Measurements from ENCODE around the gene ITGA7. TPM values are rescaled to one million over a fixed set of nuclear protein-coding genes. Genes with fewer than 3 reads are reported as not detected.

Gene ITGA7
- total RNA-seq, 4 donors from 2014 or later = 9.5 to 20.6 (median 15.8) TPM

DNA sequence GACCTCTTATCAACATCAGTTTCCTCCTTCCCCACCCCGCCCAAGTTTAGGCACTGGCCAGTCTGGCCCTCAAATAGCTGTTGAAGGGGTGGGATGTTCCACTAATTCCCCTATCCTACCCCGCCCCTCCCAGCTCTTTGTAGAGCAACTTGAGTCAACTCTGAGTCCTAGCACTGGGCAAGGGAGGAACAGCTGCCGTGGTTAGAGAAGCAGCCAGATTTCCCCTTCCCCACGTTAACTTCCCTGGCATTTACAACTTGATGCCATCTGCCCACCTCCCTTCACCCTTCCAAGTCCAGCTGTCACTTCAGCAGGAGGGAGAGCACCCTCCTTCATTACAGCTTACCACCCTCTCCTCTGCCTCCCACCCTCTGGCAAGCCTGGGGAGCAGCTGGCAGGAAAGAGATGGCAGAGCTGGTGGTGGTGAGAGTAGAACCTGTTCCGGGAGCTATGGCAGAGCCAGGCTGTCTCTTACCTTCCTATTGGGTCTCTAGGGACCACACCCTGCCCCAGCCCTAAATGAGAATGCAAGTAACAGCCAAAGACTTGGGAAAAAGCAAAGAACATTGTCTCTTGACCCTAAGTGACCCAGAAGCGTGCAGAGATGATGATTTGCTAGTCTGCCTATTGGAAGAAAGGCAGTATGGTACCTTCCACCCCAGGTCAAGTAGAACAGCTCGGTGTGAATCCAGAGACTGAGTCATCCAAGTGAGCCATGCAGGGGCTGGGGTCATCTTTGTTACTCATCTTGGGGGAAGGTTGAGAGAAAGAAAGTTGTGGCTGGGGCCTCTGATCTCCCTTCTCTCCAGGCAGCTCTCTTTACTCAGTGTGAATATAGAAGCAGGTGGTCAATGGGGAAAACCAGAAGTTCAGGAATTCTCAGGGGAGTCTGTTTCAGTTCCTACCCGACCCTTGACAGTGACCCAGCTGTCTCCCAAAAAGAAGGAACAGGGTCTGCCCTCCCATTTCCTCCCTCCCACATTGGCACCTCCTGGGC is 9.6 kb upstream of the ITGA7 start:
- peaks cover 76% of the 10 kb centered on the region for H3K4me1 ChIP-seq
- TF ChIP-seq EP300 (IDR thresholded peaks at IDR 0.05) = no peak
- TF ChIP-seq POLR2AphosphoS5 (IDR thresholded peaks at IDR 0.05) = no peak
- TF ChIP-seq POLR2A (IDR thresholded peaks at IDR 0.05) = no peak
- TF ChIP-seq, protein P1, sequence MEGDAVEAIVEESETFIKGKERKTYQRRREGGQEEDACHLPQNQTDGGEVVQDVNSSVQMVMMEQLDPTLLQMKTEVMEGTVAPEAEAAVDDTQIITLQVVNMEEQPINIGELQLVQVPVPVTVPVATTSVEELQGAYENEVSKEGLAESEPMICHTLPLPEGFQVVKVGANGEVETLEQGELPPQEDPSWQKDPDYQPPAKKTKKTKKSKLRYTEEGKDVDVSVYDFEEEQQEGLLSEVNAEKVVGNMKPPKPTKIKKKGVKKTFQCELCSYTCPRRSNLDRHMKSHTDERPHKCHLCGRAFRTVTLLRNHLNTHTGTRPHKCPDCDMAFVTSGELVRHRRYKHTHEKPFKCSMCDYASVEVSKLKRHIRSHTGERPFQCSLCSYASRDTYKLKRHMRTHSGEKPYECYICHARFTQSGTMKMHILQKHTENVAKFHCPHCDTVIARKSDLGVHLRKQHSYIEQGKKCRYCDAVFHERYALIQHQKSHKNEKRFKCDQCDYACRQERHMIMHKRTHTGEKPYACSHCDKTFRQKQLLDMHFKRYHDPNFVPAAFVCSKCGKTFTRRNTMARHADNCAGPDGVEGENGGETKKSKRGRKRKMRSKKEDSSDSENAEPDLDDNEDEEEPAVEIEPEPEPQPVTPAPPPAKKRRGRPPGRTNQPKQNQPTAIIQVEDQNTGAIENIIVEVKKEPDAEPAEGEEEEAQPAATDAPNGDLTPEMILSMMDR (IDR thresholded peaks at IDR 0.05) = no peak
- WGBS = 36% methylated on average over 7 of the region's 8 CpGs
- peak overlapping the region; percentile 80 for H3K4me3 ChIP-seq
- H3K36me3 ChIP-seq = peaks cover 3% of the 10 kb centered on the region
- H3K9me3 ChIP-seq = no peaks in the 10 kb centered on the region
- no peak for DNase-seq (ENCODE audit: low spot score in 2 of 2)
- no peaks in the 10 kb centered on the region for H3K27me3 ChIP-seq
- H3K27ac ChIP-seq = peak overlapping the region; percentile 96

DNA sequence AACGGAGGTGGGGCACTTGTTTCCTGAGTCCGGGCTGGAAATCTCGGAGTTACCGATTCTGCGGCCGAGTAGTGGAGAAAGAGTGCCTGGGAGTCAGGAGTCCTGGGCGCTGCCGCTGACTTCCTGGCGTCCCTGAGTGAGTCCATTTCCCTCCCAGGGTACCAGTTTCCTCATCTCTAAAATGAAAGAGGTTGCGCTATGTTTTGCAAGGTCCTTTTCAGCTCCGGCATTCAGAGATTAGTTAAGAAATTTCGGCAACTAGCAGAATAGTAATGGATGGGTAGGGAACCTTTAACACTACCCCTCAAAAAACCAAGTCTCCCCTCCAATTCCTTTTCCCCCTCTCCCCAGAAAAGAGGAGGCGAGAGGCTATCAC is 8.9 kb upstream of the ITGA7 start:
- TF ChIP-seq POLR2AphosphoS5 (IDR thresholded peaks at IDR 0.05) (no peak), EP300 (IDR thresholded peaks at IDR 0.05) (no peak), POLR2A (IDR thresholded peaks at IDR 0.05) (no peak)
- TF ChIP-seq, protein P1 (IDR thresholded peaks at IDR 0.05) = no peak

DNA sequence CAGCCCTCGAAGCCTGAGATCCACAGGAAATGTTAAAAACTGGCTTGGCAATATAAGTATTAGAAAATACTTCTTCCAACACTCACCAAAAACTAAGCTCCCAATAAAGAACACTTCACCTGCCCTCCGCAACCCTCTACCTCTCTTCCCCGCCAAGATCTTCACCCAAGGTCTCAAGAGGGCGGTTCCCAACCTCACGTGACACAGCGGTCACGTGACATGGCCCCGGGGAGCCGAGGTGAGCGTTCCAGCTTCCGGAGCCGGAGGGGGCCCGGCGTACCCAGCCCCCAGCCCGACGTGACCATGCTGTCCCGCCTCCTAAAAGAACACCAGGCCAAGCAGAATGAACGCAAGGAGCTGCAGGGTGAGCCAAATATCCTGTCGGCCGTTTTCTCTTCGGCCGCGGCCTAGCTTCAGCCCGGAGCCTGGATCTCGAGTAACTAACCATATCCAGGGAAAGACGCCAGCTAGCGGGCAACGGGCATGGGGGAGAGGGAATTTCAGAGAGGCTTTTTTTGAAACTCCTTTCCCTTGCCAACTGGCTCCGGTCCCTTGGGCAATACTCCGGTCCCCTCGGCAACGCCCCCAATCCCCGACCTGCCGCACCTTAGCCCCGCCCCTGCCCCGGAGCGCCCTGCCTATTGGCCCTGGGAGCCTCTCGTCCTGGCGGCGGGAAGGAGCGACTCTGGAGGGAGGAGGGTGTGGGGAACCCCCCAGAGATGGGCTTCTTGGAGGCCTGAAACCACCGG is 8.3 kb upstream of the ITGA7 start, which contains the start of gene BLOC1S1:
BLOC1S1 (plus strand) TSS at position 214 of the 749 bp plus-strand sequence; CDS start at position 220, 6 bp downstream.
- Histone ChIP-seq H3K9me3 (no peaks in the 10 kb centered on the region), H3K4me1 (peaks cover 71% of the 10 kb centered on the region), H3K36me3 (peaks cover 3% of the 10 kb centered on the region), H3K27me3 (no peaks in the 10 kb centered on the region), H3K27ac (peak within 1 kb of the TSS; percentile 96), H3K4me3 (peak within 1 kb of the TSS; percentile 80)
- TF ChIP-seq POLR2AphosphoS5 (IDR thresholded peaks at IDR 0.05) (peak in 2 of 3 donors; percentile 90 to 97), EP300 (IDR thresholded peaks at IDR 0.05) (no peak)
- TF ChIP-seq, protein P1 (IDR thresholded peaks at IDR 0.05) = peak in 1 of 2 donors; percentile 2
- peak; percentile 96 to 97 for DNase-seq (ENCODE audit: low spot score in 2 of 2)
- 2% methylated on average over 21 of the region's 42 CpGs for WGBS

More for the DNA sequence above, 8.9 kb upstream of the ITGA7 start:
- DNase-seq (ENCODE audit: low spot score in 2 of 2) = no peak
- Histone ChIP-seq H3K4me3 (peak overlapping the region; percentile 80), H3K9me3 (no peaks in the 10 kb centered on the region), H3K27me3 (no peaks in the 10 kb centered on the region), H3K27ac (peak overlapping the region; percentile 96), H3K36me3 (peaks cover 3% of the 10 kb centered on the region), H3K4me1 (peaks cover 77% of the 10 kb centered on the region)
- WGBS = 5% methylated on average over 12 of the region's 13 CpGs

DNA sequence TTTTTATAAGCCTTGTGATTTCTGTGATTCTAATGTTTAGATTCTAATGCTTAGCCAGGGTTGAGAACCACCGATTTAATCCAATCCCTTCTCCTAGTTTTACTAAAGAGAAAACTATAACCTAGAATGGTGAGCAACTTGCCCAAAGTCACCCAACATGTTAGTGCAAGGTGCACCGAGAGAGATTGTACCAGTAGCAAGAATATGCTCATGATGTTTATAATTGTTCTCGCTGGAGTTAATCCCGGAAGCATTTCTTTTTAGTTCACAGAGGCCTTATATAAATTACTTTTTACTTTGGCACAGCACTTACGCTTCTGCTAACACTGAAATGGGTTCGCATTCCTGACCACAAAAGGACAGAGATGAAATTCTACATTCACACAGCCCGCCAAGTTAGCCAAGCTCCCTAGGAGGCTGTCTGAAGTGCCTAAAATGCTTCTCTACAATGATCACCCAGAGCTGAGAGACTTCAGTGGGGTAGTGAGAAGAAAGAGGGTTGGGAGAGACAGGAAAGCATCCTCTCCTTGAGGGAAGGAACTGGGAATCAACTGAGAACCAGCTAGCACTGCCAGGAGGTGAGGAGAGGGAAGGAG is 7.6 kb upstream of the ITGA7 start:
- Histone ChIP-seq H3K4me3 (peak overlapping the region; percentile 80), H3K27ac (peak overlapping the region; percentile 96), H3K4me1 (peaks cover 64% of the 10 kb centered on the region), H3K27me3 (no peaks in the 10 kb centered on the region), H3K9me3 (no peaks in the 10 kb centered on the region), H3K36me3 (peaks cover 3% of the 10 kb centered on the region)
- TF ChIP-seq POLR2A (IDR thresholded peaks at IDR 0.05) (no peak), POLR2AphosphoS5 (IDR thresholded peaks at IDR 0.05) (no peak), EP300 (IDR thresholded peaks at IDR 0.05) (no peak)
- TF ChIP-seq, protein P1 (IDR thresholded peaks at IDR 0.05) = no peak
- 54% methylated on average over 7 of the region's 7 CpGs for WGBS
- DNase-seq (ENCODE audit: low spot score in 2 of 2) = no peak
